NK-92 (cell line): ENCODE measurements around the gene CHTF18.
"Not testable (repeated sequence)": the region's sequence is repeated elsewhere in the genome, so short reads cannot be mapped to it uniquely, and the experiment has no call there.

Source experiments
- DNase-seq: peaks from one replicate; lab custom pipeline; 2025; ENCODE audit not compliant: unreplicated experiment; lab: John Stamatoyannopoulos, UW

The CHTF18 gene

GRCh38 chr16:774086-775001 is 14.1 kb upstream of the CHTF18 start:
- no peak for DNase-seq

DNA sequence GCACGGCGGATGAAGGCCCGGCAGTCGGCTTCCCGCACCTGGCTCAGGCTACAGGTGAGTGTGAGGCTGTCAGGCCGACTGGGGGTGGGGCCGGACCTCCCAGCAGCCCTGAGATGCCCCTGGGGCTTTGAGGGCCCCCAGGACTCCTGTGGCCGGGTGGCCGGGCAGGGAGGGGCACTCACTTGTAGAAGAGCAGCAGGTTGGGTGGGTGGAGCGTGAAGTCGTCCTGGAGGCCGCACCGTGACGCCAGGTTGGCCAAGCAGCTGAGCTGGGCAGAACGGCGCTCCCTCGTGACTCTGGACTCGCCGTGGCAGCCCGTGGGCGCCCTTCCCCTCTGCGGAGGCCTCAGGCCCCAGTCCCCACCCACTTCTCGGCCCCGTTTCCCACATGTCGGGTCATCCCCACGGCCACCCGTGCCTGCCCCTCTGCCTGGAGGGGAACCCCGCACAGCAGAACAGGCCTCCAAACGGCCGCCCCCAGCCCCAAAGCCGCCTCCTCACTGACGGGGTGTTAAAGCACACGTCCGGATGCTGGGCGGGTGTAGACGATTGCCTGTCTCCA is 13.1 kb upstream of the CHTF18 start:
- DNase-seq = no peak

DNA sequence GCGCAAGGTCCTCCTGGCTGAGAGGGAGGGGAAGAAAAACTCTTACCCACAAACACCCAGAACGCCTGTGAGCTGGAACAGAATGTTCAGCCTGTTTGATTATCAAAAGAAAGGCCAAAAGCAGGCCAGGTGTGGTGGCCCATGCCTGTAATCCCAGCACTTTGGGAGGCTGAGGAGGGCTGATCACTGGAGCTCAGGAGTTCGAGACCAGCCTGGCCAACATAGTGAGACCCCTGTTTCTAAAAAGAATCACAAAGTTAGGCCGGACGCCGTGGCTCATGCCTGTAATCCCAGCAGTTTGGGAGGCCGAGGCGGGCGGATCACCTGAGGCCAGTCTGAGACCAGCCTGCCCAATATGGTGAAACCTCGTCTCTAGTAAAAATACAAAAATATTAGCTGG is 12.1 kb upstream of the CHTF18 start:
- not testable (repeated sequence) for DNase-seq

GRCh38 chr16:776824-777223 is 11.6 kb upstream of the CHTF18 start:
- DNase-seq = no peak

DNA sequence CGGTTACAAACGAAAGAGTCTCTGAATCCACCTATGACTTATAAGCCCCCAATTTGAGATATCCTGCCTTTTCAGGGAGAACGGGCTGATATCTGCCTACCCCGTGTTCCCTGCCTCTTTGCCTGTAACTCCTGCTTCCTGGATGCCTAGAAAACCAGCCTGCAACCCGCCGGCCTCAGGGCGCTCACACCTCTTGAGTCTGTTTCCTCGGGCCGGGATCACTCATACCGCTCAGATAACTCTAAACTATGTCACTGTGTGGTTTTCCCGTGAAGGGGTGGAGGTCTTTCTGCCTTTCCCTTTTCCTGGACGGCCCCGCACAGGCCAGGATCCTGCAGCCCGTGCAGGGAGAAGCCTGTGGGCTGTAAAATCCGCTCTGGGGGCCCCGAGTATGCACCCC is 10.6 kb upstream of the CHTF18 start:
- no peak for DNase-seq

- DNase-seq = no peak
Measured at GRCh38 chr16:778447-778846, 10.0 kb upstream of the CHTF18 start.

- no peak for DNase-seq
Measured at GRCh38 chr16:778909-779527, 9.4 kb upstream of the CHTF18 start.

GRCh38 chr16:779561-779960 is 8.9 kb upstream of the CHTF18 start:
- DNase-seq = no peak

- DNase-seq = no peak
Measured at GRCh38 chr16:780296-780695, 8.1 kb upstream of the CHTF18 start.

GRCh38 chr16:781346-782010 is 6.9 kb upstream of the CHTF18 start:
- no peak for DNase-seq

DNA sequence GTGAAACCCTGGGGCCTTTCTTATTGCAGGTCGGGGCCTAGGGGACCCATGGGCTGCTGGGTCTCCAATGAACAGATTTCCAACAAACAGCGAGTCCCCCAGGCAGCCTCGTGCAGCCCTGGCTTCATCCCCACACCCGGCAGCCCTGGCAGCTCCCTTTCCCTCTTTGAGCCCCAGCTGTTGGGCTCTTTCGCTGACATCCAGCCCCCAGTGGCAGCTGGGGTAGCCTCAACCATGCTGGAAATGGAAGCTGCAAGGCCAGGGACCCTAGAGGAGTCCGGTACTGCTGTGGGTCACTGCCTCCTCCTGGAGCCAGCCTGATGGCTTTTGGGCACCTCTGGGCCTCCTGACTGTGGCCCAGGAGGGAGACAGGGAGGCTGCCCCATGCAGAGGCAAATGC is 6.2 kb upstream of the CHTF18 start:
- no peak for DNase-seq

- DNase-seq = no peak
Measured at GRCh38 chr16:782766-783403, 5.5 kb upstream of the CHTF18 start.

- DNase-seq = no peak
Measured at GRCh38 chr16:783404-784161, 4.8 kb upstream of the CHTF18 start.

- no peak for DNase-seq
Measured at GRCh38 chr16:784431-784830, 4.0 kb upstream of the CHTF18 start.

- no peak for DNase-seq
Measured at GRCh38 chr16:785563-786535, 2.6 kb upstream of the CHTF18 start.

GRCh38 chr16:787321-787966 is 976 bp upstream of the CHTF18 start:
- DNase-seq = no peak

DNA sequence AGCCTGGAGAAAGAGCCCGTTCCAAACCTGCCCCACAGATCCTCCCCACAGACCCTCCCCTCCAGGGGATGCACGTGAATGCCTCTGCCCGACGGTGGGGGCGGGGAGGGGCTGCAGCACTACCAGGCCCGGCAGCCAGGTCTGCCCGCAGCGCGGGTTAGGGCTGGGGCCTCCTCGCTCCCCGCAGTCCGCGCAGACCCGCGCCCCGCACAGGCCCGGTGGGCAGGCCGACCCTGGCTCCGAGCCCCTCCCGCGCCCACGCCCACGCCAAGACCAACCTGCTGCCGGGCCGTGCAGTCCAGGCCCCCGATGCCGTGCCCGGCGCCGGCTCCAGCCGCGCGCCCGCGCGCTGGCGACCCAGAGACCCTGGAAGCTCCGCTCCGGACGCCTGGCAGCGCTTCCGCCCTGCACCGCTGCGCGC is 432 bp upstream of the CHTF18 start, which contains the start of gene RPUSD1:
Gene RPUSD1 (minus strand): TSS at position 404 of the 421 bp plus-strand sequence. CDS start 644 bp downstream, outside the sequence.
- DNase-seq = no peak

GRCh38 chr16:789191-789850 is 901 bp downstream of the CHTF18 start:
- DNase-seq = no peak
